ENCODE measurements around the gene FEN1.

The FEN1 gene

GRCh38 chr11:61816736-61817455, 24.2 kb downstream of the FEN1 start, which contains the start of gene FADS1:
Gene FADS1, minus strand, starts transcription at chr11:61817003. Its CDS starts 74 bp downstream, at chr11:61816929.
- peak within 1 kb of the TSS; percentile 70 to 74 for H3K9ac ChIP-seq (ENCODE audit: low read depth in 1 of 2, low read length in 2 of 2)
- H3K36me3 ChIP-seq (ENCODE audit: control insufficient read depth in 2 of 2, insufficient read depth in 2 of 2, low read length in 2 of 2): no peaks in the 10 kb centered on the region

DNA sequence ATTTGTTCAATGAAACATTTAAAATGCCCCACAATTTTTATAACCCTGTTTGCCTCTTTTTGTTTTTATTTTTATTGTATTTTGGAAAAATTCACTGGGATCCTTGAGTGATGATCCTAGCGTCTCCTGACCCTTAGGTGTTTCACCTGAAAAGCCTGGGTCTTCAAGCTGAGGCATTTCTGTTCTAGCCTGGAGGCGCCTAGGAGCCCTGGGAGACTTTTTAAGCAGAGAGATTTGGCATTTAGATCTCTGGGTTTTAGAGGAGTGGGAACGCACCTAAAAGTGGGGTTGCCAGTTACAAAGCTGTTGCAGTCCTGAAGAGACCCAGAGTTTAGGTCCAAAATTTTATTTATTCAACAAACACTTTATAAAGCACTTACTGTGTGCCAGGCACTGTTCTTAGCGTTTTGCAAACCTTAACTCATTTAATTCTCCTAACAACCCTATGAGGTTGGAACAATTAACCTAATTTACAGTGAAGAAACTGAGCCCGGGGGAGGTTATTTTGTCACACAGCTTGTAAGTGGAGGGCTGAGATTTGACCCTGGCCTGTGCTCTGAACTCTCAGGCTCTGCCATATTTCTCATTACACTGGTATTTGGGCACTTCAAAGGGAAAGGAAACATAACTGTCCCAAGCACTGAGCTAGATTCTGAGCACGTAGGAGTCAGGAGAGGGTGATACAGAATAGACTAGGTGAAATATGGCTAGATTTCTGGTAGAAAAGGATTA, 24.9 kb downstream of the FEN1 start:
- H3K27ac ChIP-seq (ENCODE audit: low read depth in 2 of 2, low read length in 2 of 2): peak overlapping the region in 1 of 2 donors; percentile 16
- H3K27me3 ChIP-seq (ENCODE audit: control insufficient read depth in 2 of 2, insufficient read depth in 2 of 2, low read length in 2 of 2): peaks cover 9 to 12% of the 10 kb centered on the region in 2 donors
- H3K4me3 ChIP-seq (ENCODE audit: low read length in 2 of 2): peak overlapping the region in 1 of 2 donors; percentile 41
- no peak overlapping the region for H3K9ac ChIP-seq (ENCODE audit: low read depth in 1 of 2, low read length in 2 of 2)
- no peaks in the 10 kb centered on the region for H3K9me3 ChIP-seq (ENCODE audit: control insufficient read depth in 2 of 2, low read length in 2 of 2)
- no peaks in the 10 kb centered on the region for H3K36me3 ChIP-seq (ENCODE audit: control insufficient read depth in 2 of 2, insufficient read depth in 2 of 2, low read length in 2 of 2)
- H3K4me1 ChIP-seq (ENCODE audit: control insufficient read depth in 2 of 2, insufficient read depth in 2 of 2, low read length in 2 of 2): peaks cover 13 to 15% of the 10 kb centered on the region in 2 donors

More at GRCh38 chr11:61816736-61817455, 24.2 kb downstream of the FEN1 start, which contains the start of gene FADS1:
- peaks cover 13 to 15% of the 10 kb centered on the region in 2 donors for H3K4me1 ChIP-seq (ENCODE audit: control insufficient read depth in 2 of 2, insufficient read depth in 2 of 2, low read length in 2 of 2)
- H3K4me3 ChIP-seq (ENCODE audit: low read length in 2 of 2): peak within 1 kb of the TSS; percentile 61 to 83
- H3K27ac ChIP-seq (ENCODE audit: low read depth in 2 of 2, low read length in 2 of 2): peak within 1 kb of the TSS; percentile 82 to 90
- H3K27me3 ChIP-seq (ENCODE audit: control insufficient read depth in 2 of 2, insufficient read depth in 2 of 2, low read length in 2 of 2): peaks cover 9 to 12% of the 10 kb centered on the region in 2 donors
- no peaks in the 10 kb centered on the region for H3K9me3 ChIP-seq (ENCODE audit: control insufficient read depth in 2 of 2, low read length in 2 of 2)

DNA sequence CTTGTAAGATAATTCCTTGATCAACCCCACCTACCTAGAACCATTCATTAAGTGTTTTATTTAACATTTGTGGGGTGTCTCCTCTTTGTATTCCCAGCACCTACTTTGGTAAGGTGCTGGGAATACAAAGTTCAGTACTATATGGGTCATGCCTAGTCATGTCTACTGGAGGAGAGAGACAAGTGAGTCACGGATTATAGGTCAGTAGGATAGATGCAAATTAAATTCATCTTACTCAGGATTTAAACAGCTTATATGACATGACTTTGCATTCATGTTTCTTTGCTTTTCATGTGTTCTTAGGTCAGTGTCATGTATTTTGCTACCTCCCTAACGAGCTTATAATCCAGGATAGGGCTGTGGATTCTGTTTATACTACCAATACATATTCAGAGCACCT, 27.5 kb downstream of the FEN1 start:
- no peak overlapping the region for H3K27ac ChIP-seq (ENCODE audit: low read depth in 2 of 2, low read length in 2 of 2)
- no peak overlapping the region for H3K4me3 ChIP-seq (ENCODE audit: low read length in 2 of 2)
- H3K36me3 ChIP-seq (ENCODE audit: control insufficient read depth in 2 of 2, insufficient read depth in 2 of 2, low read length in 2 of 2): no peaks in the 10 kb centered on the region

DNA sequence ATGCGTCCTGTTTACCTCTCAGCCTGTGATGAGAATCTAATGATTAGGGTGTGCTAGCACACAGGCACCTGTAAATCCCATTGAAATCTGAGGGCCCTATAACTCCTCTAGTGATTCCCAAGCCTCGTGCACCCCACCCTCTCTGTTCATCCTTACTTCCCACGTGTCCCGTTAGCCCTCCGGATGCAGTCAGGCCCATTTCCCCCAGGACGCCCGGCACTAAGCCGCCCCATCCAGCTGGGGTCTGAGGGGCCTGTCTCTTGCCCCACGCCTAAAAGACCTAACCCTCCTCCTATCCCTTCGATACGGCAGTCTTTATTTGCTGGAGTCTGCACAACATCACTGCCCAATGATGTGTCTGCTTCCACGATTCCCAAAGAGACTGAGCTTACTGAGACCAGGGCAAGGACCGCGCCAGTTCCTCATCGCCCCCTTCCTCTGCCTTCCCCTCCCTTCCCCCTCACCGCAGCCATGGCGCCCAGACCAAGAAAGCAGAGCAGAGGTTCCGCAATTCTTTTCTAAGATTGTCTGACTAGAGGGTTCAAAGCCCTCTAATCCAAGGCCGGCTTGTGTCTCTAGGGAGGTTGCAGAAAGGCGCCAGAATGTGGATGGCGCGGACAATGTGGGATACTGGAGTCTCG, 34.3 kb downstream of the FEN1 start:
- H3K4me3 ChIP-seq (ENCODE audit: low read length in 2 of 2): peak overlapping the region; percentile 48 to 62
- H3K4me1 ChIP-seq (ENCODE audit: control insufficient read depth in 2 of 2, insufficient read depth in 2 of 2, low read length in 2 of 2): peaks cover 3 to 7% of the 10 kb centered on the region in 2 donors
- H3K36me3 ChIP-seq (ENCODE audit: control insufficient read depth in 2 of 2, insufficient read depth in 2 of 2, low read length in 2 of 2): no peaks in the 10 kb centered on the region
- H3K27me3 ChIP-seq (ENCODE audit: control insufficient read depth in 2 of 2, insufficient read depth in 2 of 2, low read length in 2 of 2): peaks cover 4 to 27% of the 10 kb centered on the region in 2 donors
- no peaks in the 10 kb centered on the region for H3K9me3 ChIP-seq (ENCODE audit: control insufficient read depth in 2 of 2, low read length in 2 of 2)
- peak overlapping the region; percentile 70 to 72 for H3K27ac ChIP-seq (ENCODE audit: low read depth in 2 of 2, low read length in 2 of 2)
- peak overlapping the region in 1 of 2 donors; percentile 61 for H3K9ac ChIP-seq (ENCODE audit: low read depth in 1 of 2, low read length in 2 of 2)

More for the DNA sequence above, 27.5 kb downstream of the FEN1 start:
- Histone ChIP-seq H3K4me1 (ENCODE audit: control insufficient read depth in 2 of 2, insufficient read depth in 2 of 2, low read length in 2 of 2) (peaks cover 4 to 11% of the 10 kb centered on the region in 2 donors), H3K9ac (ENCODE audit: low read depth in 1 of 2, low read length in 2 of 2) (no peak overlapping the region), H3K27me3 (ENCODE audit: control insufficient read depth in 2 of 2, insufficient read depth in 2 of 2, low read length in 2 of 2) (peaks cover 9 to 12% of the 10 kb centered on the region in 2 donors), H3K9me3 (ENCODE audit: control insufficient read depth in 2 of 2, low read length in 2 of 2) (no peaks in the 10 kb centered on the region)

DNA sequence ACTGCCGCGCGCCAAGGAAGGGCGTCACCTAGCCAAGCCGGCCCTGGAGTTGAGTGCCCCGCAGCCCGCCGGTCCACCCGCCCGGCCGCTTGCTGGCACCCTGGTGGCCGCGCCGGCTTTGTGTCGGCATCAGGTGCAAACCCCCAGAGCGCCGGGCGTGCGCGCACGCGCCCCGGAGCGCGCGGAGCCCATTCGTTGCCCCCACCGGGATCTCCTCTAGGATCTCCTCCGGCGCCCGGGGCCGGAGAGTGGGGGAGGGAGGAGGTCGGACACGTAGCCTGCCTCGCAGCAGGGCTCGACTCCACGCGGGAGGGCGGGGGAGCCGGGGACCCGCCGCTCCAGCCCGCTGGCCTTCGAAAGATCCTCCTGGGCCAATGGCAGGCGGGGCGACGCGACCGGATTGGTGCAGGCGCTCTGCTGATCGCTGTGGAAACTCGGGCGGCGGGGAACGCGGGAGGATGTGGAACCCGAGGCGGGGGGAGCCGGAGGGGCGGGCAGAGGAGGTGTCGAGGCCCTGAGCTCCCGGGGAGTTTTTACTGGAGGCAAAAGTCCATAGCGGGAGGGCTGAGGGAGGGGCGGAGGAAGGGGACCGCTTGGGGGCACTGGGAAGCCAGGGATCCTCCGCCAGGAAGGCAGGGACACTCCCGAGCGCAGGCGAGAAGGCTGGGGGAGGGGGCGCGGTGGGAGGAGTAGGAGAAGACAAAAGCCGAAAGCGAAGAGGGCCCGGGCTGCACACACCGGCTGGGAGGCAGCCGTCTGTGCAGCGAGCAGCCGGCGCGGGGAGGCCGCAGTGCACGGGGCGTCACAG, 35.1 kb downstream of the FEN1 start, which contains the start of gene FADS2:
Gene FADS2, plus strand, starts transcription at position 730 of the 808 bp plus-strand sequence. CDS start 91 bp downstream, outside the sequence.
- peak within 1 kb of the TSS; percentile 70 to 72 for H3K27ac ChIP-seq (ENCODE audit: low read depth in 2 of 2, low read length in 2 of 2)

GRCh38 chr11:61828379-61828628, 35.6 kb downstream of the FEN1 start:
- Histone ChIP-seq H3K27ac (ENCODE audit: low read depth in 2 of 2, low read length in 2 of 2) (peak overlapping the region; percentile 58 to 72), H3K36me3 (ENCODE audit: control insufficient read depth in 2 of 2, insufficient read depth in 2 of 2, low read length in 2 of 2) (no peaks in the 10 kb centered on the region), H3K9me3 (ENCODE audit: control insufficient read depth in 2 of 2, low read length in 2 of 2) (no peaks in the 10 kb centered on the region), H3K9ac (ENCODE audit: low read depth in 1 of 2, low read length in 2 of 2) (peak overlapping the region; percentile 6 to 60), H3K4me1 (ENCODE audit: control insufficient read depth in 2 of 2, insufficient read depth in 2 of 2, low read length in 2 of 2) (peaks cover 3 to 7% of the 10 kb centered on the region in 2 donors), H3K27me3 (ENCODE audit: control insufficient read depth in 2 of 2, insufficient read depth in 2 of 2, low read length in 2 of 2) (peaks cover 4 to 27% of the 10 kb centered on the region in 2 donors), H3K4me3 (ENCODE audit: low read length in 2 of 2) (peak overlapping the region; percentile 62 to 64)

More for the DNA sequence above, 35.1 kb downstream of the FEN1 start, which contains the start of gene FADS2:
- H3K27me3 ChIP-seq (ENCODE audit: control insufficient read depth in 2 of 2, insufficient read depth in 2 of 2, low read length in 2 of 2): peaks cover 4 to 27% of the 10 kb centered on the region in 2 donors
- peak within 1 kb of the TSS; percentile 6 to 61 for H3K9ac ChIP-seq (ENCODE audit: low read depth in 1 of 2, low read length in 2 of 2)
- H3K36me3 ChIP-seq (ENCODE audit: control insufficient read depth in 2 of 2, insufficient read depth in 2 of 2, low read length in 2 of 2): no peaks in the 10 kb centered on the region
- H3K4me3 ChIP-seq (ENCODE audit: low read length in 2 of 2): peak within 1 kb of the TSS; percentile 62 to 64
- no peaks in the 10 kb centered on the region for H3K9me3 ChIP-seq (ENCODE audit: control insufficient read depth in 2 of 2, low read length in 2 of 2)
- H3K4me1 ChIP-seq (ENCODE audit: control insufficient read depth in 2 of 2, insufficient read depth in 2 of 2, low read length in 2 of 2): peaks cover 3 to 7% of the 10 kb centered on the region in 2 donors

GRCh38 chr11:61828629-61829407, 36.1 kb downstream of the FEN1 start:
- peaks cover 3 to 7% of the 10 kb centered on the region in 2 donors for H3K4me1 ChIP-seq (ENCODE audit: control insufficient read depth in 2 of 2, insufficient read depth in 2 of 2, low read length in 2 of 2)
- H3K9ac ChIP-seq (ENCODE audit: low read depth in 1 of 2, low read length in 2 of 2): peak overlapping the region in 1 of 2 donors; percentile 60

GRCh38 chr11:61829806-61830205, 37.1 kb downstream of the FEN1 start:
- no peak overlapping the region for H3K9ac ChIP-seq (ENCODE audit: low read depth in 1 of 2, low read length in 2 of 2)

More at GRCh38 chr11:61828629-61829407, 36.1 kb downstream of the FEN1 start:
- peaks cover 4 to 27% of the 10 kb centered on the region in 2 donors for H3K27me3 ChIP-seq (ENCODE audit: control insufficient read depth in 2 of 2, insufficient read depth in 2 of 2, low read length in 2 of 2)
- H3K4me3 ChIP-seq (ENCODE audit: low read length in 2 of 2): peak overlapping the region; percentile 62 to 64
- peak overlapping the region; percentile 58 to 72 for H3K27ac ChIP-seq (ENCODE audit: low read depth in 2 of 2, low read length in 2 of 2)
- H3K36me3 ChIP-seq (ENCODE audit: control insufficient read depth in 2 of 2, insufficient read depth in 2 of 2, low read length in 2 of 2): no peaks in the 10 kb centered on the region
- no peaks in the 10 kb centered on the region for H3K9me3 ChIP-seq (ENCODE audit: control insufficient read depth in 2 of 2, low read length in 2 of 2)

More at GRCh38 chr11:61829806-61830205, 37.1 kb downstream of the FEN1 start:
- Histone ChIP-seq H3K4me1 (ENCODE audit: control insufficient read depth in 2 of 2, insufficient read depth in 2 of 2, low read length in 2 of 2) (peaks cover 3 to 11% of the 10 kb centered on the region in 2 donors), H3K27me3 (ENCODE audit: control insufficient read depth in 2 of 2, insufficient read depth in 2 of 2, low read length in 2 of 2) (peaks cover 4 to 27% of the 10 kb centered on the region in 2 donors), H3K4me3 (ENCODE audit: low read length in 2 of 2) (no peak overlapping the region), H3K9me3 (ENCODE audit: control insufficient read depth in 2 of 2, low read length in 2 of 2) (no peaks in the 10 kb centered on the region), H3K36me3 (ENCODE audit: control insufficient read depth in 2 of 2, insufficient read depth in 2 of 2, low read length in 2 of 2) (no peaks in the 10 kb centered on the region), H3K27ac (ENCODE audit: low read depth in 2 of 2, low read length in 2 of 2) (peak overlapping the region in 1 of 2 donors; percentile 58)

Measured in mucosa of rectum (tissue), 2 donors.